Activated CD8-positive, alpha-beta memory T cell treated with anti-CD3 and anti-CD28 coated beads for 1 hour (primary cell): Measurements from ENCODE around the gene OLFM1.

Source experiments
- DNase-seq, 2 donors: peaks; one replicate each; pipeline ENCODE4 v3.0.0-alpha.2; 2020; ENCODE audit warnings: low read depth in 1 of 2; ENCODE audit errors: extremely low read depth in 1 of 2

The OLFM1 gene

GRCh38 chr9:135087489-135087792, at the start of gene OLFM1:
Gene OLFM1 (plus strand): TSS chr9:135087668. CDS start chr9:135087990, 322 bp downstream.
- no peak for DNase-seq

DNA sequence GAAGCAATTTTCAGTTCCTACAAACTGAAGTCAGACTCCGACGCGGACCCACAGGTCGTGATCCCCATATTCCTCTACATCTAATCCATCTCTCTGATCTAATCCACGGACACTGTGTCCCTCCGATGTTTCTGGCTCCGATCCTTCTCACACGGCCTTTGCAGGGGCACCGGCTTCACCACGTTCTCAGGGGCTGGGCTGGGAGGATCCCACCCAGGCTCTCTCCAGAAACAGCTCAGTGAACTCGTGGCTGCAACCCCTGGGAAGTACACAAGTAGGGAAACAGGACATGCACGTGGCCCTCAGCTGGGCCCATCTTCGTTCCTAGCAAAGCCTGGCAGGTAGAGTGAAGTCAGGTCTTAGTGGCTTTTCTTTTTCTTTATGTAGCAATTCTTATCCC, 49.1 kb upstream of the OLFM1 start:
- DNase-seq: no peak

GRCh38 chr9:135038826-135039225, 48.6 kb upstream of the OLFM1 start:
- no peak for DNase-seq

DNA sequence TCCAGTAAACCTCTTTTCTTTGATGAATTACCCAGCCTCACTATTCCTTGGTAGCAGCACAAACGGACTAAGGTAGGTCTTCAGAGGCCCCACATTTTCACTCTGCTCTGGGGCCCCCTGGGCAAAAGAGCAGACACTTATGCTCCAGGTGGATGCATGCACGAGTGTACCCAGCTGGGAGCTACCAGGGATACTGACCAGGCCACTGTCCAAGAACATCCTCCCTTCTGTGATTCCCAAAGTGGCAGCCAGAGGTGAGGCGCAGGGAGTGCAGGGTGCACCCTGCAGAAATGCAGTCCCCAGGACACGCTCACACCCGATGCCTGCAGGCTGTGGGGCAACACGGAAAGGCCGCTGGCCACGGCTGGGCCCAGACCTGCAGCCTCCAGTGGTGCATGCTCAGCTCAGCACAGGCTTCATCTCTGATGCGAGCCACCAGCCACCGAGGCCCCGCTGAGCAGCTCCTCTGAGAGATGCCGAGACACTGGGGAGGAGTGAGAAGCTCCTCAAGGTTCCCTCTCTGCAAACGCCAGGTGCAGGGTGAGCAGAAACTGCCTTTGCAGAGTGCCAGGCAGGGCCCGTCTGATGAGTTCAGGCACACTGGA, 48.1 kb upstream of the OLFM1 start:
- no peak for DNase-seq

DNA sequence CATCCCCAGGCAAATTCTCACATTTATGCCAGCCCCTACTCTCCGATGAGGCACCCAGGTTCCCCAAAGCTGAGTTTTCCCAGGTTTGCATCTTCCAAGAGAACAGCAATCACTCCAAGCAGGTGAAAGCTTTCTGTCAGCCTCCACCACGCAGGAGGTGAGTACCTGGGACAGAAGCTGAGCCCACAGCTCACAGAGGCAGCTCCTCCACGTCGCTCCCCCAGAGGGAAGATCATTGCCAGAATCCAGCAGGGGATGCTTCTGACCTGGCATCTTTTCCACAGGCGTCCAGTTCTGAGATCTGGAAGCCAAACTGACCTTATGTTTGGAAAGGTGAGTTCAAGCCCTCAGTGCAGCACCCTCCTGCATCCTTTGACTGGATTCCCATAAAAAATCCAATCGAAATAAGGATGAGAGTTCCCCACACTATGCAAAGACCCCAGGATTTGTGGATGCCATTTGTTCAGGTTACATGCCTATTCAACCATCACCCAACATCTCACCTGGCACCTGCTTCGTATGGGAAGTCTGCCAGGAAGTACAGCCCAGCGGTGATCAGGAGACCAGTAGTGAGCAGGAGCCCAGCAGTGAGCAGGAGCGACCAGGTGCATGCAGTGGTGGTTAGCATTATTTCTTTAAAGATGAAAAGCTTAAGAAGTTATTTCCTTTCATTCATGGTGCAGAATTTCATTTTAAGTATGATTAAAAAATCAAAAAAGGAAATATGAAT, 47.4 kb upstream of the OLFM1 start:
- no peak for DNase-seq

- DNase-seq: no peak
Observed at GRCh38 chr9:135040892-135041291, 46.6 kb upstream of the OLFM1 start.

DNA sequence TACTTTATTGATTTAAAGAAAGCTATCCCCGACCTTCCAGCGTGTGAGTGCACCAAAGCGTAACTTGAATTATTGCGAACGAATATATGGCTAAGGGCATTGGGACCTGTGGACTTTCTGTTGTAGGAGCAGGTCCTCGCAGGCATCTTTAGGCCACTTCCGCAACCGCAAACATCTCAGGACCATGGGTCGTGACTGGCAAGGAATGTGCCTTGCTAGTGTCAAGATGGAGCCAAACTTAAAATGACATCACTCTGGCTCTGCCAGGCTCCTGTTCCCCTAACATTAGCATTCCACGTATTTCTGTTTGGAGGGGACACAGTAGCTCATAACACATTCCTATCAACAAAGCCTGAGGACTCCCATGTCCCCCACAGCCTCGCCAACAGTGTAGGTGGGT, 44.1 kb upstream of the OLFM1 start:
- no peak for DNase-seq

DNA sequence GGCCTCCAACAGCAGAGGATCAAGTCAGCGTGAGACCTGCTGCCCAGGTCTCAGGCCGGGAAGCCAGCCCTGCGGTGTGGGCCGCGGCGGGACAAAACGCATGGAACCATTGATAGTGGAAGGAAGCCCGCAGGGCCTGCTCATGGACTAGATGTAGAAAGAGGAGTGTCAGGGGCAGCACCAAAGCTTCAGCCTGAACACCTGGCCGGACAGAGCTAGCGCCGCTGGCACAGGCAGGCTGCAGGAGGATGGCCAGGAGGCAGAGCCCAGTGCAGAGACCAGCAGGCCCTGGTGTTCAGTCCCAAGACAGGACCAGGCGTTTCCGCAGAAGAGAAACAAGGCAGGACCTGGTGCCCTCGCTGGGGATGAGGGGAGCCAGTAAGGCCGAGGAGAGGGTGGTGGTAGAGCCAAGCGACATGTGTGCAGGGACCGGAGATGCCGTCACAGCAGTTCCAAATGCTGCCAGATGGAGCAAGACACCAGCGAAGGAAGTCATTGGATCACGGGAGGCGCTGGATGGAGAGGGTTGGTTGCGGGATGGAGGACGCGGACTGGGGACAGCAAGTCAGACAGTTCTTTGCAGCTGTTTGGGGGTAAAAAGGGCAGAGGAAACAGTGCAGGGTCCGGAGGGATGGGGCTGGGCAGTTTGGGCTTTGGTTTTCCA, 42.1 kb upstream of the OLFM1 start:
- no peak for DNase-seq

- no peak for DNase-seq
Observed at GRCh38 chr9:135045928-135046738, 41.3 kb upstream of the OLFM1 start.

DNA sequence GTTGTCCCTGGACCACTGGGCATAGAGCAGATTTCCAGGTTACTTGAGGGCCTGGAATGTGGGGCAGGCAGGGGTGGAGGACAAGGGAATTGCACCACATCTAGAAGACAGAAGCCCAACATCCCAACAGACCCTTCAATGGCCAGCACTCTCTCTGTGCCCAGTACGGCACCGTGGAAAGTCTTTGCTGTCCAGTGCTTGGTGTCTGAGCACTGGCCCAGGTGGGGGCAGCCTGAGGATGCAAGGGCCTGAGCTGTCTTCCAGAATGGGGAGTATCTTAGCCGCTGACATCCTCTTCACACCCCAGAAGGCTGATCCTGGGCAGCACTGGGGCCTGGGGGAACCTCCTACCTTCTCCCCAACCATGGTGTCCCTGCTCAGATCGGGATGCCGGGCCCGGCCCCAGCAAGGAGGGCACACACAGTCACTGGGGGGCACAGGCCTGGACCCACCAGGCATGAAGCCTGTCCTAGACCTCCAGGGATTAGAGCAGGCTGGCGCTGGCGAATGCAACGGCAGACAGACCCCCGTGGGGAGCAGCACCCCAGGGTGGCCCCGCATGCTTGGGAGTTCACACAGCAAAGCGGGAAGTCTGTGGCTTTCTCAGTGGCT, 40.6 kb upstream of the OLFM1 start:
- DNase-seq: no peak

- DNase-seq: no peak
Observed at GRCh38 chr9:135047521-135047920, 39.9 kb upstream of the OLFM1 start.

GRCh38 chr9:135048046-135048757, 39.3 kb upstream of the OLFM1 start:
- no peak for DNase-seq

DNA sequence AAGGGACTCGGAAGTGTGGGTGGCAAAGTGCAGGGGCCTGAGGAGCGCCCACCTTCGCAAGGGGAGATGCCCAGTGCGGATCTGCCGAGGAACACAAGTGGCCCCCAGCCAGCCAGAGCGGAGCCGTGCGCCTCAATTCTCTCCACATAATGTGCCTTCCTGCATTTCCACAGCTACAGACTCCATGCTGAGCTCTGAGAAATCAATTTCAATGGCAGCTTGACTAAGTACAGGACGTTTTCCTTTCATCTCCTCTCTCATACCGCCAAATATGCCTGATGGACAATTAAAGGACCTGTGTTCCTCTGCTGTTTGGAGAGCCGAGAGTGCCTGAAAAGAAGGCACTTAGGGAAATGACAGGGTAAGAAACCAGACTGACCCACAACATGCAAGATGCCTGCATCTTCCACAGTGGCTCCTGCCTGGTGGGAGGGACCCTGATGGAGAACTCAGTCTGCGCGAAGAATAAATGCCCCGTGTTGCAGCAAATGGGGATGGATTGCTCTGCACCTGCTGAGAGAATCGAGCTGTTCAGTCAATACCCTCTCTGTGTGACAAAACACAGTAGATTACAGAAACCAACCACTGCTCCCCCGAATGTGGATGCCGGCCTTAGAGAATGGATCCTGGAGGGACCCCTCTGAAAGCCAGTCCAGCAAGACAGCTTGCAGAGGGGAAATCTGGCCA, 38.6 kb upstream of the OLFM1 start:
- DNase-seq: no peak

- no peak for DNase-seq
Observed at GRCh38 chr9:135049460-135049859, 38.0 kb upstream of the OLFM1 start.

DNA sequence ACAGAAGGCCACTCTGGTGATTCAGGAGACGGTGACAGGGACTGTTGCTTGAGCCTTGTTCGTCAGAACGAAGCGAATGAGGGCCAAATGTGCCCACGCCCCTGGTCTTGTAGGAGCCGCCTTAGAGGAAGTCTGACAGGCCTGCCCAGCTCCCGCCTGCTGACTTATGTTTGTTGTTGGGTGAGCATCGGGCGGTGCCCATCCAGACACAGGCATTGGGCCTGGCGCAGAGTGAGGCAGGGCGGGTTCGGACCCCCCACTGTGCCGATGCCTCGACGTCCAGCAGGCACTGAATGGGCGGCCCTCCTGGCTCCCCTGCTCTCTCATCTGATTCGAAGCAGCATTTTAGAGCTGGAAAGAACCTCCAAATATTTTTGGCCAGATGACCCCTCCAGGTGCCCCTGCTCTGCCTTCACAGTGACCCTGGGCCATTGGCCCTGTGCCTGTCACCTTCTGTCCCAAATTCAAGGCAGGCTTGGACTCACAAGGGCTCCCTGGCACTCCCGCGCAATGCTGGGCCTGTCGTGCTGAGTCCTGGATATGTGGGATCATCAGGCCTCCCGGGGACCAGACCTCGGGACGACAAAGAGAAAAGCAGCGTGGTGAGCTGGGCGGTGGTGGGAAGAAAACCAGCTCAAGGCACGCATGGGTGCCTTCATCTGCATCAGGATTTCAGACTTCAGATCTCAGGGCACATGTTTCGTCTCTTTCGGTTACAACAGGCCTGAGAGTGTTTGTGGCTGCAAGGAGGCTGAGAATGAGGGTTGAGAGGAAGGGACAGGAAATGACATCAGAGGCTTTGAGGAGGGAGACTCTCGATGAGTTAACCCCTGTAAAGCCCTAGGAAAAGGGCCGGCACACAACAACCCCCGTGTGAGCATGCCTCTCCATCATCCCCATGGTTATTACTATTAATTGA, 37.1 kb upstream of the OLFM1 start:
- DNase-seq: no peak

GRCh38 chr9:135051316-135052038, 36.0 kb upstream of the OLFM1 start:
- no peak for DNase-seq

DNA sequence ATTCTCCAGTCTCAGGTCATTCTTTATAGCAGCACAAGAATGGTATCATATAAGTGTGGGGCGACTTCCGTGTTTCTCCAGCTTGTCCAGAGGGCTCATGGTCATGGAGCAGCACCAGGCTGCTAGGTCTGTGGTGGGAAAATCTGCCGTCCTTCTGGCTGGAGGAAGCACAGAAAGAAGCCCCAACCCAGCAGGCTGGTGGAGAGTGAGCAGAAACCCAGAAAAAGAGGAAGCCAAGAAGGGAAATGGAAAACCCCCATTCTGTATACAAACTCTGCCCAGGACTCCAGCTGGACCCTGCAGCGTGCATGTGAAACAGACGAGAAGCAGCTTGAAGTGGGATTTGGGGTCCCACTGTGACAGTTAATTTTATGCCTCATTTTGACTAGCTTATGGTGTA, 34.3 kb upstream of the OLFM1 start:
- no peak for DNase-seq

GRCh38 chr9:135055181-135055580, 32.3 kb upstream of the OLFM1 start:
- no peak for DNase-seq
